Measurements from ENCODE around the gene OR52A1.
"Not testable (repeated sequence)": the region's sequence is repeated elsewhere in the genome, so short reads cannot be mapped to it uniquely, and the experiment has no call there.

OR52A1 gene

GRCh38 chr11:5154657-5155056 lies at the start of gene OR52A1:
Gene OR52A1, minus strand, starts transcription at chr11:5154757. Its CDS starts 2,388 bp downstream, at chr11:5152369.
- H3K27me3 ChIP-seq (ENCODE audit: control insufficient read depth, insufficient read depth, low read length), result no peaks in the 10 kb centered on the region

GRCh38 chr11:5203366-5203765 lies 48.8 kb upstream of the OR52A1 start:
- no peaks in the 10 kb centered on the region for H3K4me1 ChIP-seq (ENCODE audit: control insufficient read depth, insufficient read depth, low read length)
- H3K4me3 ChIP-seq (ENCODE audit: low read length), result no peak overlapping the region
- no peak overlapping the region for H3K9ac ChIP-seq (ENCODE audit: low read length)
- no peaks in the 10 kb centered on the region for H3K27me3 ChIP-seq (ENCODE audit: control insufficient read depth, insufficient read depth, low read length)
- no peaks in the 10 kb centered on the region for H3K36me3 ChIP-seq (ENCODE audit: control insufficient read depth, insufficient read depth, low read length)
- H3K27ac ChIP-seq (ENCODE audit: low read depth, low read length), result no peak overlapping the region

More at GRCh38 chr11:5154657-5155056, at the start of gene OR52A1:
- Histone ChIP-seq H3K4me1 (ENCODE audit: control insufficient read depth, insufficient read depth, low read length) (no peaks in the 10 kb centered on the region), H3K9ac (ENCODE audit: low read length) (no peak within 1 kb of the TSS), H3K4me3 (ENCODE audit: low read length) (no peak within 1 kb of the TSS), H3K27ac (ENCODE audit: low read depth, low read length) (no peak within 1 kb of the TSS), H3K36me3 (ENCODE audit: control insufficient read depth, insufficient read depth, low read length) (no peaks in the 10 kb centered on the region)

GRCh38 chr11:5200582-5200981 lies 46.0 kb upstream of the OR52A1 start, which contains the start of gene OR51V1:
Gene OR51V1, minus strand, starts transcription at chr11:5200682. Its CDS starts 0 bp downstream, at chr11:5200682.
- Histone ChIP-seq H3K4me1 (ENCODE audit: control insufficient read depth, insufficient read depth, low read length) (no peaks in the 10 kb centered on the region), H3K4me3 (ENCODE audit: low read length) (no peak within 1 kb of the TSS), H3K9ac (ENCODE audit: low read length) (no peak within 1 kb of the TSS), H3K27me3 (ENCODE audit: control insufficient read depth, insufficient read depth, low read length) (no peaks in the 10 kb centered on the region), H3K27ac (ENCODE audit: low read depth, low read length) (no peak within 1 kb of the TSS), H3K36me3 (ENCODE audit: control insufficient read depth, insufficient read depth, low read length) (no peaks in the 10 kb centered on the region)

GRCh38 chr11:5198285-5198684 lies 43.7 kb upstream of the OR52A1 start:
- H3K4me1 ChIP-seq (ENCODE audit: control insufficient read depth, insufficient read depth, low read length), result no peaks in the 10 kb centered on the region
- no peak overlapping the region for H3K27ac ChIP-seq (ENCODE audit: low read depth, low read length)
- no peak overlapping the region for H3K4me3 ChIP-seq (ENCODE audit: low read length)
- no peaks in the 10 kb centered on the region for H3K36me3 ChIP-seq (ENCODE audit: control insufficient read depth, insufficient read depth, low read length)
- no peaks in the 10 kb centered on the region for H3K27me3 ChIP-seq (ENCODE audit: control insufficient read depth, insufficient read depth, low read length)
- no peak overlapping the region for H3K9ac ChIP-seq (ENCODE audit: low read length)

- H3K27me3 ChIP-seq (ENCODE audit: control insufficient read depth, insufficient read depth, low read length), result no peaks in the 10 kb centered on the region
- H3K4me1 ChIP-seq (ENCODE audit: control insufficient read depth, insufficient read depth, low read length), result no peaks in the 10 kb centered on the region
- H3K36me3 ChIP-seq (ENCODE audit: control insufficient read depth, insufficient read depth, low read length), result no peaks in the 10 kb centered on the region
- no peak overlapping the region for H3K4me3 ChIP-seq (ENCODE audit: low read length)
- no peak overlapping the region for H3K9ac ChIP-seq (ENCODE audit: low read length)
- H3K27ac ChIP-seq (ENCODE audit: low read depth, low read length), result no peak overlapping the region
Observed at GRCh38 chr11:5197536-5197935, 43.0 kb upstream of the OR52A1 start.

- H3K27ac ChIP-seq (ENCODE audit: low read depth, low read length), result no peak overlapping the region
- H3K4me1 ChIP-seq (ENCODE audit: control insufficient read depth, insufficient read depth, low read length), result no peaks in the 10 kb centered on the region
- H3K27me3 ChIP-seq (ENCODE audit: control insufficient read depth, insufficient read depth, low read length), result no peaks in the 10 kb centered on the region
- H3K9ac ChIP-seq (ENCODE audit: low read length), result no peak overlapping the region
- H3K36me3 ChIP-seq (ENCODE audit: control insufficient read depth, insufficient read depth, low read length), result no peaks in the 10 kb centered on the region
- H3K4me3 ChIP-seq (ENCODE audit: low read length), result no peak overlapping the region
Observed at GRCh38 chr11:5196731-5197130, 42.2 kb upstream of the OR52A1 start.

- H3K27ac ChIP-seq (ENCODE audit: low read depth, low read length), result no peak overlapping the region
- H3K27me3 ChIP-seq (ENCODE audit: control insufficient read depth, insufficient read depth, low read length), result no peaks in the 10 kb centered on the region
- H3K4me3 ChIP-seq (ENCODE audit: low read length), result no peak overlapping the region
- H3K4me1 ChIP-seq (ENCODE audit: control insufficient read depth, insufficient read depth, low read length), result no peaks in the 10 kb centered on the region
- H3K36me3 ChIP-seq (ENCODE audit: control insufficient read depth, insufficient read depth, low read length), result no peaks in the 10 kb centered on the region
- no peak overlapping the region for H3K9ac ChIP-seq (ENCODE audit: low read length)
Observed at GRCh38 chr11:5196067-5196466, 41.5 kb upstream of the OR52A1 start.

- H3K4me1 ChIP-seq (ENCODE audit: control insufficient read depth, insufficient read depth, low read length), result no peaks in the 10 kb centered on the region
- no peak overlapping the region for H3K9ac ChIP-seq (ENCODE audit: low read length)
- H3K27ac ChIP-seq (ENCODE audit: low read depth, low read length), result no peak overlapping the region
Observed at GRCh38 chr11:5192738-5193137, 38.2 kb upstream of the OR52A1 start.

GRCh38 chr11:5188201-5188600 lies 33.6 kb upstream of the OR52A1 start:
- H3K9ac ChIP-seq (ENCODE audit: low read length), result no peak overlapping the region
- H3K4me1 ChIP-seq (ENCODE audit: control insufficient read depth, insufficient read depth, low read length), result no peaks in the 10 kb centered on the region
- H3K27ac ChIP-seq (ENCODE audit: low read depth, low read length), result no peak overlapping the region
- no peaks in the 10 kb centered on the region for H3K27me3 ChIP-seq (ENCODE audit: control insufficient read depth, insufficient read depth, low read length)
- no peak overlapping the region for H3K4me3 ChIP-seq (ENCODE audit: low read length)
- H3K36me3 ChIP-seq (ENCODE audit: control insufficient read depth, insufficient read depth, low read length), result no peaks in the 10 kb centered on the region

More at GRCh38 chr11:5192738-5193137, 38.2 kb upstream of the OR52A1 start:
- H3K27me3 ChIP-seq (ENCODE audit: control insufficient read depth, insufficient read depth, low read length), result no peaks in the 10 kb centered on the region
- H3K4me3 ChIP-seq (ENCODE audit: low read length), result no peak overlapping the region
- no peaks in the 10 kb centered on the region for H3K36me3 ChIP-seq (ENCODE audit: control insufficient read depth, insufficient read depth, low read length)

- Histone ChIP-seq H3K4me1 (ENCODE audit: control insufficient read depth, insufficient read depth, low read length) (no peaks in the 10 kb centered on the region), H3K27ac (ENCODE audit: low read depth, low read length) (no peak overlapping the region), H3K27me3 (ENCODE audit: control insufficient read depth, insufficient read depth, low read length) (no peaks in the 10 kb centered on the region), H3K9ac (ENCODE audit: low read length) (no peak overlapping the region), H3K36me3 (ENCODE audit: control insufficient read depth, insufficient read depth, low read length) (no peaks in the 10 kb centered on the region), H3K4me3 (ENCODE audit: low read length) (no peak overlapping the region)
Observed at GRCh38 chr11:5178046-5178837, 23.7 kb upstream of the OR52A1 start.

- H3K27me3 ChIP-seq (ENCODE audit: control insufficient read depth, insufficient read depth, low read length), result no peaks in the 10 kb centered on the region
- no peaks in the 10 kb centered on the region for H3K4me1 ChIP-seq (ENCODE audit: control insufficient read depth, insufficient read depth, low read length)
- H3K27ac ChIP-seq (ENCODE audit: low read depth, low read length), result no peak overlapping the region
- no peak overlapping the region for H3K4me3 ChIP-seq (ENCODE audit: low read length)
- H3K36me3 ChIP-seq (ENCODE audit: control insufficient read depth, insufficient read depth, low read length), result no peaks in the 10 kb centered on the region
- no peak overlapping the region for H3K9ac ChIP-seq (ENCODE audit: low read length)
Observed at GRCh38 chr11:5174934-5175333, 20.4 kb upstream of the OR52A1 start.

- Histone ChIP-seq H3K4me1 (ENCODE audit: control insufficient read depth, insufficient read depth, low read length) (no peaks in the 10 kb centered on the region), H3K27ac (ENCODE audit: low read depth, low read length) (no peak overlapping the region), H3K9ac (ENCODE audit: low read length) (no peak overlapping the region), H3K27me3 (ENCODE audit: control insufficient read depth, insufficient read depth, low read length) (no peaks in the 10 kb centered on the region), H3K36me3 (ENCODE audit: control insufficient read depth, insufficient read depth, low read length) (no peaks in the 10 kb centered on the region), H3K4me3 (ENCODE audit: low read length) (no peak overlapping the region)
Observed at GRCh38 chr11:5171856-5172255, 17.3 kb upstream of the OR52A1 start.

- not testable (repeated sequence) for H3K27me3 ChIP-seq (ENCODE audit: control insufficient read depth, insufficient read depth, low read length); H3K9ac ChIP-seq (ENCODE audit: low read length); H3K36me3 ChIP-seq (ENCODE audit: control insufficient read depth, insufficient read depth, low read length); H3K27ac ChIP-seq (ENCODE audit: low read depth, low read length); H3K4me3 ChIP-seq (ENCODE audit: low read length); H3K4me1 ChIP-seq (ENCODE audit: control insufficient read depth, insufficient read depth, low read length)
Observed at GRCh38 chr11:5165898-5166297, 11.3 kb upstream of the OR52A1 start.
